Measurements from ENCODE around the gene NEAT1. TPM values are rescaled to one million over a fixed set of nuclear protein-coding genes. Genes with fewer than 3 reads are reported as not detected.

NEAT1 gene
- total RNA-seq = 64.8 and 99.3 TPM in 2 replicates

GRCh38 chr11:65422633-65423515 is at the start of gene NEAT1:
Gene NEAT1 (plus strand): TSS chr11:65422798.
- peak; percentile 82 for DNase-seq (ENCODE audit: low read depth, low spot score)

- DNase-seq (ENCODE audit: low read depth, low spot score) = no peak
Observed at GRCh38 chr11:65373839-65374580, 48.6 kb upstream of the NEAT1 start.

DNA sequence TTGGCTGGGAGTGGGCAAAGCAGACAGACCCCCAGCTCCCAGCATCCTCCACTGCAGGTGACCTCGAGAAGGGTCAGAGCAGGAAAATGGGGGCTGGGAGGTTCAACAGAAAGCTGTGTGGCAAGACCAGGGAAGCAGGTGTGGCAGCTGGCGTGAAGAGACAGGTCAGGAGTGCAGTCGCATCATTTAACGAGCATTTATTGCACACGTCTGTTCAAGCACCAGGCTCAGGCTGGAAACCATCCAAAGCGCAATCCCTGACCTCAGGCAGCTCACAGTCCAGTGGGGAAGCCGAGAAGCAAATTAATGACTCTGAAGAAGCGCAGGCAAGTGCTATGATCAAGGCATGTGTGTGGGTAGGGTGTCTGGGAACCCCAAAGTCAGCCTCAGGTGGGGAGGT is 47.6 kb upstream of the NEAT1 start:
- no peak for DNase-seq (ENCODE audit: low read depth, low spot score)

- DNase-seq (ENCODE audit: low read depth, low spot score) = no peak
Observed at GRCh38 chr11:65376138-65376713, 46.4 kb upstream of the NEAT1 start.

GRCh38 chr11:65377036-65377435 is 45.6 kb upstream of the NEAT1 start:
- DNase-seq (ENCODE audit: low read depth, low spot score) = no peak

GRCh38 chr11:65377777-65378176 is 44.8 kb upstream of the NEAT1 start:
- no peak for DNase-seq (ENCODE audit: low read depth, low spot score)

DNA sequence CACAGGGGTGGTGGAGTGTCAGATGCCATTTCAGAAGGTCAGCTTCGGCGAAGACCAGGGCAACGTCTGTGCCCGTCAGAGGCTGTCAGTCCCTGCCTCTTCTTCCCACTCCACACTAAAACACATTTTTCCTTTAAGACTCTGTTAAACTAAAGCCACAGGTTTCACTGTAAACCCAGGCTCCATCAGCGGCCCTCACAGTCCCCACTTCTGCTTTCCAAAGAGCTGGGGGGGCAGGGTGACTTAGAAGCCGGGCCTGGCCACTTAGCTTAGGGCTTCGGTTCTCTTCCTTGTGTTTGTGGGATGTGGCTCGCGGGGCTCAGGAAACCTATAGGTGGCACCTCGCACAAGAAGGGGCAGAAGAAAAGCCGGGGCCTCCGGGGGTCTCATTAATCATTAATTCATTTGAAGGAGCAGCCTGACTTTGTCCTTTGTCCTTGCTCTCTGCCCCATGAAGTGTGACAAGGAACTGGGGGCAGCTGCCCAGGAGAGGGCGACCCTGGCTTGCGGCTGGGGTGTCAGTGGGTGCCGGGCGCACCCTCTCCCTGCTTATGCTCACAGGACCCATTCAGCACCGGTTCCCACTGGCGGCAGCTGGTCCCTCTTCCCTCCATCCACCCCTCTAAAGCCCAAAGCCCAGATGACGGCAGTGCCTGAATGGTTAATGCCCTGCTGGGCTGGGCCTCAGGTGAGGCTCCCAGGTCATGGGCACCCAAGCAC is 44.2 kb upstream of the NEAT1 start:
- DNase-seq (ENCODE audit: low read depth, low spot score) = no peak

- DNase-seq (ENCODE audit: low read depth, low spot score) = no peak
Observed at GRCh38 chr11:65378928-65379638, 43.5 kb upstream of the NEAT1 start.

GRCh38 chr11:65379698-65380459 is 42.7 kb upstream of the NEAT1 start:
- DNase-seq (ENCODE audit: low read depth, low spot score) = no peak

GRCh38 chr11:65380460-65381119 is 42.0 kb upstream of the NEAT1 start:
- no peak for DNase-seq (ENCODE audit: low read depth, low spot score)

- no peak for DNase-seq (ENCODE audit: low read depth, low spot score)
Observed at GRCh38 chr11:65381716-65382032, 40.9 kb upstream of the NEAT1 start.

DNA sequence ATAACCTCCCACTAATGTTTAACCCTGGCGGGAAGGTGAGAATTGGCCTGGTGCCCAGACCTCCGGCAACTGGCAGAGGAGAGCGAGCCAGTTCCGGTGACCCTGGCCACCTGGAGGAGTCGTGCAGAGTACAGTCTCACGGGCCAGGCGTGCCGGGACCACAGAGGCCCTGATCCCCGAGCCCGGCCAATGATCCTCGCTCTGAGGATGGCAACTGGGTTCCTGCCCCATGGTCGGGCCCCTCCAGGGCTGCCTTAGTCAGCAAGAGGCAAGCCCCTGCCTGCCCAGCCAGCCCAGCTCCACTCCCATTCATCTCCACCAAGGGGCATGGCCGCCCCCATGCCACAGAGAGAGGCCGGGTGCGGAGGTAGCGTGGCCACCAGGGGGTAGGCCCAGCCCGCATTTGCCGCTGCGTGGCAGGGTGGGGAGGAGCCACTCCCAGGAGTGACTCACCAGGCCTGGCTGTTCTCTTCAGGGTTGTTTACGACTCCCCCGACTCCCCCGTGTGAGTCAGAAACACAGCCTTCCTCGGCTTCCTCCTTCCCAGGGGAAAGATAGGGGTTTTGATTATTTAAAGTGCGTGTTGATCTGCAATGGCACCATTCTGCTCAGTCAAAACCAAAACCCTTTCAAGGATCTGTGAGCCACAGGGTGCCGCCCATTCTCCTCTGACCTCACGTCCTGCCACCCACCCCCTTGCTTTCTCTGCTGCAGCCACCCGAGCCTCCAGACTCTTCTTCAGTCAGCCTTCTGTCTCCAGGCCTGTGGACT is 40.4 kb upstream of the NEAT1 start, which contains the start of gene SLC25A45:
Gene SLC25A45, minus strand, starts transcription at position 614 of the 771 bp plus-strand sequence. CDS start 695 bp downstream, outside the sequence.
- peak; percentile 97 for DNase-seq (ENCODE audit: low read depth, low spot score)

DNA sequence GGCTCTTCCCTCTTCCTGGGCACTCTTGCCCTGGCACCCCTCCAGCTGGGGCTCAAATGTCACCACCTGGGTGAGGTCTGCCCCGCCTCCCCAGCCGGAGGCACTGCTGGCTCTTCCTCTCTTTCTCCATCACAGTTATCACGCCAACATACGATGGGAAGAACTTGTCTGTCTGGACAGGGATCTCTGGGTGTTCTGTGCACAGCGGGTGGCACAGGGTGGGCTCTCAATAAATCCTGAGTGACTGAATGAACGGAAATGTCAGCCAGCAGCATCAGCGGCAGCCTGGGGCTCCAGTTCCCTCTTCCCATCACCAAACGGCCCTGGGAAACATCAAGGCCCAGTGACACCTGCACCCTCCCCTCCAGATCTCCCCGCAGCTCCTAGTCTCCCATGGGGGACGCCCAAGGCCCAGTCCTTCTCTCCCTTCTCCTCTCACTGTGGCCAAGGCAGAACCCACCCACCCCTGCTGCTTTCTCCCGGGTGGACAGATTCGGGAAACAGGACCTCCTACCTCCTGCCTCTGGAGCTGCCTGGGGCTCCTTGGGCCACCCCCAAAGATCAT is 39.7 kb upstream of the NEAT1 start:
- DNase-seq (ENCODE audit: low read depth, low spot score) = no peak

GRCh38 chr11:65383778-65384177 is 38.8 kb upstream of the NEAT1 start:
- DNase-seq (ENCODE audit: low read depth, low spot score) = no peak

GRCh38 chr11:65384301-65384889 is 38.2 kb upstream of the NEAT1 start:
- DNase-seq (ENCODE audit: low read depth, low spot score) = no peak

DNA sequence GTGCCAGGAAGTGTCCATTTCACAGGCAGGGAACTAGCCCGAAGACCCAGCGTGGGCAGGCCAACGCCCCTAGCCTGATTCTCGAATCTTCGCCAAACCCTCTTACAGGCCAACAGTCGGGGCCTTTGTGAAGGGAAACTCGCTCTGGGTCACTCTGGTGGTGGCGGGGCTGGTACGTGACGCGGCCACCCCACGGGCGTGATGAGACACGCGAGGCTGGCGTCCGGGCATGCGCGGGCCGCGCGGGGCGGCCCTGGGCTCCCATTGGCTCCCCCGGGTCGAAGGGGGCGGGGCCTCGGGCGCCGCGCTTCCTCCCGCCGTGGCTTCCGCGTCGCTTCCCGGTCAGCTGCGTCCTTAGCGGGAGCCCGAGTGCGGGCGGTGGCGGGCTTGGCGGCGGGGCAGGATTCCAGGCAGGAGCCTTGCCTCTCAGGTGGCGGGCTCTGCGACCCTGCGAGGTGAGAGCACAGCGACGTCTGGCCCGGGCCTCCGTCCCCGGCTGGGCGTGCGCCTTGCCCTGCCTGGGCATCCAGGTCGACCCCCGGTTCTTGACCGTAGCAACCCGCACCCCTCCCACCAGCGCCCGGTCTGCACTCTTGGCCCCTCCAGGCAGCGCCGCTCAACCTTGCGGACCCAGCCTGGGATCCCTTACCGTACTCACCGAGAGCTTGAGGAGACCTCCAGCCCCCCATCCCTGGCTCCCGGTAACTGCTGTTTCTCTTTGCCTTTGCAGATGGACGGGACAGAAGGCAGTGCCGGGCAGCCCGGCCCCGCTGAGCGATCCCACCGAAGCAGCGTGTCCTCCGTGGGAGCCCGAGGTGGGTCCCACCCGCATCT is 36.1 kb upstream of the NEAT1 start, which contains the start of gene FRMD8:
Gene FRMD8, plus strand, starts transcription at position 331 of the 834 bp plus-strand sequence. Its CDS starts 400 bp downstream, at position 731.
- DNase-seq (ENCODE audit: low read depth, low spot score) = no peak

DNA sequence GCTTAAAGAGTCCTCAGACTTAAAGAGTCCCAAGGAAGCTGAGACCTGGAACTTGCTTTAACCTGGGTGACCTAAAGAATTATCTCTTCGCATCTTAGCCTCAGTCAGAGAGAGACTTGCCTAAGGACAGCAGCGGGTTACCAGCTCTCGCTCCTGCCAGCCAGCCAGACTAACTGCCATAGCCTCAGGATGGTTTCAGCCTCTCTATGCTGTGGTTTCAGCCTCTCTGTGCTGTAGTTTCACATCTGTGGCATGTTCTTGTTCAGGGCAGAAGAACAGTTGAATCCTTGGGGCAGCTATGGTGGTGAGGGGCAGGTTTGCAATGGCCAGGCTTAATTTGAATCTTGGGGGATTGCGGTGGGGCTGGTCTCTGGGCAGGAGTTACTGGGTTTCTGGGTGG is 33.9 kb upstream of the NEAT1 start:
- DNase-seq (ENCODE audit: low read depth, low spot score) = no peak
